Hematopoietic multipotent progenitor cell treated with erythropoietin and hydrocortisone succinate and interleukin-3 and kit ligand, for 17 days (in vitro differentiated cells): ENCODE measurements around the gene DCST2.

Experiments used
- DNase-seq: peaks from one replicate; pipeline ENCODE4 v3.0.0-alpha.2; 2015; ENCODE audit warnings: low spot score

Gene DCST2

GRCh38 chr1:155049651-155050559 lies 16.3 kb upstream of the DCST2 start:
- no peak for DNase-seq

- DNase-seq: no peak
Measured at GRCh38 chr1:155048449-155049334, 15.1 kb upstream of the DCST2 start.

- DNase-seq: peak; percentile 75
Measured at GRCh38 chr1:155044812-155045657, 11.5 kb upstream of the DCST2 start.

GRCh38 chr1:155044365-155044764 lies 10.8 kb upstream of the DCST2 start:
- no peak for DNase-seq

GRCh38 chr1:155043793-155044192 lies 10.2 kb upstream of the DCST2 start:
- no peak for DNase-seq

- DNase-seq: no peak
Measured at GRCh38 chr1:155043301-155043702, 9.7 kb upstream of the DCST2 start.

GRCh38 chr1:155042789-155043188 lies 9.2 kb upstream of the DCST2 start:
- no peak for DNase-seq

GRCh38 chr1:155040358-155041093 lies 6.9 kb upstream of the DCST2 start:
- DNase-seq: no peak

- DNase-seq: no peak
Measured at GRCh38 chr1:155039308-155039669, 5.7 kb upstream of the DCST2 start.

- DNase-seq: no peak
Measured at GRCh38 chr1:155038602-155039307, 5.2 kb upstream of the DCST2 start.

GRCh38 chr1:155037851-155038441 lies 4.4 kb upstream of the DCST2 start:
- DNase-seq: no peak

- DNase-seq: no peak
Measured at GRCh38 chr1:155037043-155037442, 3.5 kb upstream of the DCST2 start.

GRCh38 chr1:155035936-155036335 lies 2.4 kb upstream of the DCST2 start:
- no peak for DNase-seq

GRCh38 chr1:155034318-155035208 lies 982 bp upstream of the DCST2 start:
- no peak for DNase-seq

- DNase-seq: no peak
Measured at GRCh38 chr1:155032886-155033285, 695 bp downstream of the DCST2 start.

GRCh38 chr1:155030899-155031298 lies 2.7 kb downstream of the DCST2 start:
- DNase-seq: no peak

- DNase-seq: no peak
Measured at GRCh38 chr1:155030243-155030795, 3.3 kb downstream of the DCST2 start.

GRCh38 chr1:155029513-155030242 lies 3.9 kb downstream of the DCST2 start:
- no peak for DNase-seq
